Measurements from ENCODE around the gene AXIN1.
"Not testable (repeated sequence)": the region's sequence is repeated elsewhere in the genome, so short reads cannot be mapped to it uniquely, and the experiment has no call there.

AXIN1 gene

GRCh38 chr16:370443-370842 lies 17.9 kb upstream of the AXIN1 start, which contains the start of gene MRPL28:
MRPL28 (minus strand) TSS chr16:370538; CDS start chr16:370218, 320 bp downstream.
- DNase-seq (ENCODE audit: low spot score): peak; percentile 97

- peak; percentile 49 for DNase-seq (ENCODE audit: low spot score)
These were observed 17.4 kb upstream of the AXIN1 start for GRCh38 chr16:369866-370436.

- no peak for DNase-seq (ENCODE audit: low spot score)
These were observed 16.8 kb upstream of the AXIN1 start for GRCh38 chr16:369275-369865.

- no peak for DNase-seq (ENCODE audit: low spot score)
These were observed 16.1 kb upstream of the AXIN1 start for GRCh38 chr16:368388-369158.

- DNase-seq (ENCODE audit: low spot score): no peak
These were observed 14.9 kb upstream of the AXIN1 start for GRCh38 chr16:367333-367903.

GRCh38 chr16:366476-366875 lies 14.0 kb upstream of the AXIN1 start:
- DNase-seq (ENCODE audit: low spot score): no peak

GRCh38 chr16:364595-365491 lies 12.3 kb upstream of the AXIN1 start:
- DNase-seq (ENCODE audit: low spot score): no peak

- DNase-seq (ENCODE audit: low spot score): no peak
These were observed 11.4 kb upstream of the AXIN1 start for GRCh38 chr16:363766-364490.

- DNase-seq (ENCODE audit: low spot score): no peak
These were observed 10.7 kb upstream of the AXIN1 start for GRCh38 chr16:363110-363765.

GRCh38 chr16:362702-362999 lies 10.1 kb upstream of the AXIN1 start:
- not testable (repeated sequence) for DNase-seq (ENCODE audit: low spot score)

GRCh38 chr16:361872-362701 lies 9.6 kb upstream of the AXIN1 start:
- DNase-seq (ENCODE audit: low spot score): peak; percentile 89

- DNase-seq (ENCODE audit: low spot score): no peak
These were observed 8.9 kb upstream of the AXIN1 start for GRCh38 chr16:361341-361871.

GRCh38 chr16:360698-361336 lies 8.3 kb upstream of the AXIN1 start:
- no peak for DNase-seq (ENCODE audit: low spot score)

- DNase-seq (ENCODE audit: low spot score): no peak
These were observed 7.6 kb upstream of the AXIN1 start for GRCh38 chr16:359871-360697.

GRCh38 chr16:359067-359763 lies 6.7 kb upstream of the AXIN1 start:
- DNase-seq (ENCODE audit: low spot score): no peak

GRCh38 chr16:356741-357140 lies 4.2 kb upstream of the AXIN1 start:
- no peak for DNase-seq (ENCODE audit: low spot score)

GRCh38 chr16:354971-355461 lies 2.5 kb upstream of the AXIN1 start:
- no peak for DNase-seq (ENCODE audit: low spot score)

Data from GM03348 (cell line).